ENCODE measurements around the gene ZDHHC3. TPM values are rescaled to one million over a fixed set of nuclear protein-coding genes. Genes with fewer than 3 reads are reported as not detected.
A peak's percentile ranks its signal among the peaks of the same experiment; 100 is the strongest.

ZDHHC3 gene
- total RNA-seq, 1 donor from 2014 or later: 66.6 TPM

- Histone ChIP-seq H3K79me2 (ENCODE audit: insufficient read depth, low read length) (no peaks in the 10 kb centered on the region), H3K4me2 (ENCODE audit: low read length) (peak overlapping the region; percentile 72), H2AFZ (ENCODE audit: low read depth, low read length) (no peak overlapping the region), H3K27me3 (ENCODE audit: insufficient read depth, low read length) (no peaks in the 10 kb centered on the region), H3K9ac (ENCODE audit: low read length) (peak overlapping the region; percentile 58), H4K20me1 (ENCODE audit: insufficient read depth, low read length) (peaks cover 3% of the 10 kb centered on the region), H3K4me3 (ENCODE audit: insufficient read depth, low read depth, low read length) (peak overlapping the region; percentile 24), H3K4me1 (ENCODE audit: insufficient read depth, low read length) (peaks cover 26% of the 10 kb centered on the region), H3K36me3 (ENCODE audit: insufficient read depth, low read length) (peaks cover 9% of the 10 kb centered on the region), H3K27ac (ENCODE audit: low read depth, low read length) (peak overlapping the region; percentile 81), H3K9me3 (ENCODE audit: insufficient read depth, low read depth, low read length) (no peaks in the 10 kb centered on the region)
- H3K4me3 Mint-ChIP-seq (ENCODE audit: unreplicated experiment): peak overlapping the region; percentile 54
- no peaks in the 10 kb centered on the region for H3K27me3 Mint-ChIP-seq (ENCODE audit: low read depth, unreplicated experiment)
- H3K27ac Mint-ChIP-seq (ENCODE audit: unreplicated experiment): peak overlapping the region; percentile 87
- H3K4me1 Mint-ChIP-seq (ENCODE audit: low read depth, unreplicated experiment): peaks cover 33% of the 10 kb centered on the region
- peaks cover 21% of the 10 kb centered on the region for H3K36me3 Mint-ChIP-seq (ENCODE audit: low read depth, unreplicated experiment)
- no peak for FAIRE-seq
- TF ChIP-seq EZH2 (IDR thresholded peaks at IDR 0.05; ENCODE audit: insufficient read depth, low read length) (no peak), CTCF (IDR thresholded peaks at IDR 0.05; ENCODE audit: insufficient read depth, low read depth, low read length) (no peak)
- H3K9me3 Mint-ChIP-seq (ENCODE audit: unreplicated experiment): no peaks in the 10 kb centered on the region
- DNase-seq (ENCODE audit: low read depth): peak; percentile 90
Observed at GRCh38 chr3:45011756-45012508, 36.0 kb upstream of the ZDHHC3 start.

- DNase-seq (ENCODE audit: low read depth): peak; percentile 73
- Mint-ChIP-seq H3K9me3 (ENCODE audit: unreplicated experiment) (no peaks in the 10 kb centered on the region), H3K4me3 (ENCODE audit: unreplicated experiment) (peak overlapping the region; percentile 16), H3K27ac (ENCODE audit: unreplicated experiment) (peak overlapping the region; percentile 91), H3K27me3 (ENCODE audit: low read depth, unreplicated experiment) (no peaks in the 10 kb centered on the region), H3K4me1 (ENCODE audit: low read depth, unreplicated experiment) (peaks cover 33% of the 10 kb centered on the region), H3K36me3 (ENCODE audit: low read depth, unreplicated experiment) (peaks cover 22% of the 10 kb centered on the region)
- Histone ChIP-seq H2AFZ (ENCODE audit: low read depth, low read length) (no peak overlapping the region), H3K4me3 (ENCODE audit: insufficient read depth, low read depth, low read length) (peak overlapping the region; percentile 24), H3K27ac (ENCODE audit: low read depth, low read length) (peak overlapping the region; percentile 81), H3K79me2 (ENCODE audit: insufficient read depth, low read length) (no peaks in the 10 kb centered on the region), H3K9me3 (ENCODE audit: insufficient read depth, low read depth, low read length) (no peaks in the 10 kb centered on the region), H3K4me1 (ENCODE audit: insufficient read depth, low read length) (peaks cover 26% of the 10 kb centered on the region), H3K9ac (ENCODE audit: low read length) (peak overlapping the region; percentile 58), H3K4me2 (ENCODE audit: low read length) (peak overlapping the region; percentile 72), H3K36me3 (ENCODE audit: insufficient read depth, low read length) (peaks cover 9% of the 10 kb centered on the region), H4K20me1 (ENCODE audit: insufficient read depth, low read length) (peaks cover 3% of the 10 kb centered on the region), H3K27me3 (ENCODE audit: insufficient read depth, low read length) (no peaks in the 10 kb centered on the region)
- FAIRE-seq: peak; percentile 54
- TF ChIP-seq CTCF (IDR thresholded peaks at IDR 0.05; ENCODE audit: insufficient read depth, low read depth, low read length): no peak
- TF ChIP-seq EZH2 (IDR thresholded peaks at IDR 0.05; ENCODE audit: insufficient read depth, low read length): no peak
Observed at GRCh38 chr3:45010811-45011333, 34.9 kb upstream of the ZDHHC3 start.

GRCh38 chr3:45009868-45010267 lies 33.9 kb upstream of the ZDHHC3 start:
- H3K4me3 Mint-ChIP-seq (ENCODE audit: unreplicated experiment): no peak overlapping the region
- H3K9me3 Mint-ChIP-seq (ENCODE audit: unreplicated experiment): peaks cover under 1% of the 10 kb centered on the region
- Histone ChIP-seq H3K4me1 (ENCODE audit: insufficient read depth, low read length) (peaks cover 26% of the 10 kb centered on the region), H3K36me3 (ENCODE audit: insufficient read depth, low read length) (peaks cover 16% of the 10 kb centered on the region), H4K20me1 (ENCODE audit: insufficient read depth, low read length) (peaks cover 3% of the 10 kb centered on the region), H3K9ac (ENCODE audit: low read length) (no peak overlapping the region), H3K27ac (ENCODE audit: low read depth, low read length) (no peak overlapping the region), H3K79me2 (ENCODE audit: insufficient read depth, low read length) (no peaks in the 10 kb centered on the region), H3K4me2 (ENCODE audit: low read length) (no peak overlapping the region), H3K9me3 (ENCODE audit: insufficient read depth, low read depth, low read length) (no peaks in the 10 kb centered on the region), H3K27me3 (ENCODE audit: insufficient read depth, low read length) (no peaks in the 10 kb centered on the region), H3K4me3 (ENCODE audit: insufficient read depth, low read depth, low read length) (no peak overlapping the region), H2AFZ (ENCODE audit: low read depth, low read length) (no peak overlapping the region)
- H3K27me3 Mint-ChIP-seq (ENCODE audit: low read depth, unreplicated experiment): no peaks in the 10 kb centered on the region
- H3K4me1 Mint-ChIP-seq (ENCODE audit: low read depth, unreplicated experiment): peaks cover 33% of the 10 kb centered on the region
- DNase-seq (ENCODE audit: low read depth): no peak
- no peak overlapping the region for H3K27ac Mint-ChIP-seq (ENCODE audit: unreplicated experiment)
- no peak for FAIRE-seq
- TF ChIP-seq CTCF (IDR thresholded peaks at IDR 0.05; ENCODE audit: insufficient read depth, low read depth, low read length) (no peak), EZH2 (IDR thresholded peaks at IDR 0.05; ENCODE audit: insufficient read depth, low read length) (no peak)
- H3K36me3 Mint-ChIP-seq (ENCODE audit: low read depth, unreplicated experiment): peaks cover 27% of the 10 kb centered on the region
